GM19043 (cell line): ENCODE results near the gene PRIM2.
"Not testable (repeated sequence)": the region's sequence is repeated elsewhere in the genome, so short reads cannot be mapped to it uniquely, and the experiment has no call there.

Source experiments
- ATAC-seq: cut with Tn5 transposase; IDR thresholded peaks from one replicate; pipeline ENCODE4 v1.9.1; 2021; ENCODE audit warnings: low read depth; ENCODE audit not compliant: unreplicated experiment

Gene PRIM2

GRCh38 chr6:57308755-57309154 is 8.7 kb upstream of the PRIM2 start:
- ATAC-seq: not testable (repeated sequence)

- not testable (repeated sequence) for ATAC-seq
Observed at GRCh38 chr6:57310095-57310816, 7.2 kb upstream of the PRIM2 start.

GRCh38 chr6:57310817-57311157 is 6.6 kb upstream of the PRIM2 start:
- ATAC-seq: no peak

- ATAC-seq: not testable (repeated sequence)
Observed at GRCh38 chr6:57311300-57312003, 6.0 kb upstream of the PRIM2 start.

GRCh38 chr6:57312004-57312345 is 5.5 kb upstream of the PRIM2 start:
- ATAC-seq: no peak

GRCh38 chr6:57313009-57313408 is 4.4 kb upstream of the PRIM2 start:
- no peak for ATAC-seq

GRCh38 chr6:57313711-57314471 is 3.5 kb upstream of the PRIM2 start:
- no peak for ATAC-seq

- ATAC-seq: no peak
Observed at GRCh38 chr6:57315111-57315510, 2.3 kb upstream of the PRIM2 start.

GRCh38 chr6:57315851-57316250 is 1.6 kb upstream of the PRIM2 start:
- ATAC-seq: no peak

- ATAC-seq: peak; percentile 91
Observed at GRCh38 chr6:57316581-57317059, 810 bp upstream of the PRIM2 start.

- no peak for ATAC-seq
Observed at GRCh38 chr6:57324538-57324937, 7.1 kb downstream of the PRIM2 start.

- ATAC-seq: no peak
Observed at GRCh38 chr6:57327311-57327710, 9.9 kb downstream of the PRIM2 start.

GRCh38 chr6:57328074-57328473 is 10.6 kb downstream of the PRIM2 start:
- ATAC-seq: no peak

GRCh38 chr6:57329933-57330332 is 12.5 kb downstream of the PRIM2 start:
- no peak for ATAC-seq

GRCh38 chr6:57342148-57342669 is 24.8 kb downstream of the PRIM2 start:
- no peak for ATAC-seq

GRCh38 chr6:57343342-57343741 is 25.9 kb downstream of the PRIM2 start:
- ATAC-seq: not testable (repeated sequence)

GRCh38 chr6:57346715-57347114 is 29.3 kb downstream of the PRIM2 start:
- not testable (repeated sequence) for ATAC-seq

- ATAC-seq: not testable (repeated sequence)
Observed at GRCh38 chr6:57347597-57347996, 30.2 kb downstream of the PRIM2 start.

GRCh38 chr6:57350443-57350842 is 33.0 kb downstream of the PRIM2 start:
- not testable (repeated sequence) for ATAC-seq

- not testable (repeated sequence) for ATAC-seq
Observed at GRCh38 chr6:57352596-57352995, 35.2 kb downstream of the PRIM2 start.

GRCh38 chr6:57358319-57358718 is 40.9 kb downstream of the PRIM2 start:
- not testable (repeated sequence) for ATAC-seq
